ENCODE results near the gene KCNMA1. TPM values are rescaled to one million over a fixed set of nuclear protein-coding genes. Genes with fewer than 3 reads are reported as not detected.

KCNMA1 gene
- total RNA-seq, 4 donors from 2014 or later = 66.8 to 96.5 (median 78.9) TPM

DNA sequence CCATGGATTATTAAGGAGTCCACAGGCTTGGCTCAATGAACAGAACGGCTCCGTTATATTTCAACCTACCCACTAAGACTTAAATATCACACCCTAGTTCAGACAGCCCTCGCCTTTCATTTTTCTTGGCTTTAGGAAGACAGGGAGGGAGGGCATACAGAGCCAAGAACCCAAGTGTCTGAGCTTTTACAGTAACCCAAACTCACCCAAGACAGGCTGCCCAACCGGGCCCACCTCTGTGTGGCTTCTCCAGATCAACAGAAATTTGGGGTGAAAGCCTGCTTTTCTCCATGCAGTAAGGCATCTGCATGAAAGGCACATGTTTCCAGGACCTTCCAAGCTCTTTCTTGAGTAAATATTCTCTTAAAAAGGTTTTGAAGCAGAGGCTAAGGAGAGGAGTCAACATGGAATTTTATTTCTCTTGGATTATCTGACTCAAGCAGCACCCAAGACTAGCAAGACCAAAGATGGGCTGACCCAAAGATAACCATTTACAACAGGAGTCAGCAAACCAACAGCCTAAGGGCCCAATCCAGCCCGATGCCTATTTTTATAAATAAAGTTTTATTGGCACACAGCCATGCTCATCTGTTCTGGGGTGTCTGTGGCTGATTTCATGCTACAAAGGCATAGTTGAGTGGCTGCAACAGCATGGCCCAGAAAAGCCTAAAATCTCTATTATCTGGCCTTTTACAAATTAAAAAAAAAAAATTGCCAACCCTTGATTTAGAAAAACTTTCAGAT, 90.1 kb downstream of the KCNMA1 start:
- H3K27ac ChIP-seq = peak overlapping the region; percentile 79 to 93 (median 88)
- H3K36me3 ChIP-seq = no peaks in the 10 kb centered on the region
- no peak for ATAC-seq
- in situ Hi-C loops (cut with MboI; ENCODE audit: low sequenced_read_pairs in 4 of 4) (no loop called here), intact Hi-C loops (cut with DNase I; ENCODE audit: low total_unique reads) (loop anchor here (2.0 to 5.0 kb wide), 3 partner anchors 39 to 90 kb away; partner anchors contain the start of gene KCNMA1)
- no peaks in the 10 kb centered on the region for H3K9me3 ChIP-seq
- H3K4me3 ChIP-seq = no peak overlapping the region
- TF ChIP-seq POLR2A (IDR thresholded peaks at IDR 0.05) = no peak
- TF ChIP-seq, protein P1, sequence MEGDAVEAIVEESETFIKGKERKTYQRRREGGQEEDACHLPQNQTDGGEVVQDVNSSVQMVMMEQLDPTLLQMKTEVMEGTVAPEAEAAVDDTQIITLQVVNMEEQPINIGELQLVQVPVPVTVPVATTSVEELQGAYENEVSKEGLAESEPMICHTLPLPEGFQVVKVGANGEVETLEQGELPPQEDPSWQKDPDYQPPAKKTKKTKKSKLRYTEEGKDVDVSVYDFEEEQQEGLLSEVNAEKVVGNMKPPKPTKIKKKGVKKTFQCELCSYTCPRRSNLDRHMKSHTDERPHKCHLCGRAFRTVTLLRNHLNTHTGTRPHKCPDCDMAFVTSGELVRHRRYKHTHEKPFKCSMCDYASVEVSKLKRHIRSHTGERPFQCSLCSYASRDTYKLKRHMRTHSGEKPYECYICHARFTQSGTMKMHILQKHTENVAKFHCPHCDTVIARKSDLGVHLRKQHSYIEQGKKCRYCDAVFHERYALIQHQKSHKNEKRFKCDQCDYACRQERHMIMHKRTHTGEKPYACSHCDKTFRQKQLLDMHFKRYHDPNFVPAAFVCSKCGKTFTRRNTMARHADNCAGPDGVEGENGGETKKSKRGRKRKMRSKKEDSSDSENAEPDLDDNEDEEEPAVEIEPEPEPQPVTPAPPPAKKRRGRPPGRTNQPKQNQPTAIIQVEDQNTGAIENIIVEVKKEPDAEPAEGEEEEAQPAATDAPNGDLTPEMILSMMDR (IDR thresholded peaks at IDR 0.05 in 4 of 5, conservative IDR thresholded peaks at IDR 0.05 in 1 of 5) = no peak
- H3K27me3 ChIP-seq = no peaks in the 10 kb centered on the region
- no peak for DNase-seq
- peaks cover 56 to 57% of the 10 kb centered on the region in 2 donors for H3K4me1 ChIP-seq

DNA sequence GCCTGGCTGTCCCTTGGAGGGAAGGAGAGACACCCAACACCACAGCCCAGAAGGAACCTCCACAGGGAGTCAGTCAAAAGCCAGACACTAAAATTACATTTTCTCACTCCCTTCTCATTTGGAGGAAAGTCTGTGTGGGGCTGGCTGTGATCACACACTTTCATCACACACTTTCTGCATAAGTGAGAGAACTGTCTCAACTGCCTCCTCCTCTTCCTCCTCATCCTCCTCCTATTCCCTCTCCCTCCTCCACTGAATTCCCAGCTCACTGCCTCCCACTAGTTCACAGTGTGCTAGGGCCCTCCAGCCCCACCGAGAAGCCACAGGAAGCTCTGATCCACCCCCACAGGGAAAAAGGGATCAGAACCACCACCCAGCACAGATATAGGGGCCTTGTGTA, 91.6 kb downstream of the KCNMA1 start:
- ATAC-seq = peak in 1 of 2 donors; percentile 15
- no peak for DNase-seq
- Histone ChIP-seq H3K36me3 (no peaks in the 10 kb centered on the region), H3K4me1 (peaks cover 51 to 56% of the 10 kb centered on the region in 2 donors), H3K27ac (peak overlapping the region; percentile 79 to 93 (median 88)), H3K9me3 (no peaks in the 10 kb centered on the region), H3K4me3 (no peak overlapping the region), H3K27me3 (no peaks in the 10 kb centered on the region)
- TF ChIP-seq POLR2A (IDR thresholded peaks at IDR 0.05) = no peak
- TF ChIP-seq, protein P1 (IDR thresholded peaks at IDR 0.05 in 4 of 5, conservative IDR thresholded peaks at IDR 0.05 in 1 of 5) = no peak
- in situ Hi-C loops (cut with MboI; ENCODE audit: low sequenced_read_pairs in 4 of 4) = no loop called here
- intact Hi-C loops (cut with DNase I; ENCODE audit: low total_unique reads) = loop anchor here (5.0 kb wide), 1 partner anchor 91 kb away; the partner anchor contains the start of gene KCNMA1

DNA sequence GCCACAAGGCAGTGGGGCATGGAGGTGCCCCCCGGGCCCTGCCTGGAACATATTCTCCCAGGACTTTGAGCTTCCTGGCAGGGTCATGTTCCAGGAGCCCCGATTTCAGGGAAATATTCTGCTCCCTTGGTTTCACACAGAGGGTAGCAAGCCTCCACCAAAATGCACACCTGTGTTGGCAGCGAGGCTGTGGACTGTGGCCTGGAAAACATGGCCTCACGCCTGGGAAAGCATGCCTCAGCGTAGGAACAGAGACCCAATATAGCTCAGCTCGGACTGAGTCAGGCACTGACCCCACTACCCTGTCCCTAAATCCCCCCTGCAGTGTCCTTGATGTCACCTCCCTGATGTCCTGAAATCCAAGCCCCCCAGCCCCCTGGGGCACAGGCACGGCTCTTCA, 92.0 kb downstream of the KCNMA1 start:
- no peak for TF ChIP-seq POLR2A (IDR thresholded peaks at IDR 0.05)
- TF ChIP-seq, protein P1 (IDR thresholded peaks at IDR 0.05 in 4 of 5, conservative IDR thresholded peaks at IDR 0.05 in 1 of 5) = no peak
- intact Hi-C loops (cut with DNase I; ENCODE audit: low total_unique reads) = loop anchor here (5.0 kb wide), 1 partner anchor 92 kb away; the partner anchor contains the start of gene KCNMA1
- no peak overlapping the region for H3K4me3 ChIP-seq
- DNase-seq (no peak), ATAC-seq (no peak)
- H3K9me3 ChIP-seq = no peaks in the 10 kb centered on the region
- H3K27ac ChIP-seq = peak overlapping the region; percentile 79 to 93 (median 88)
- no peaks in the 10 kb centered on the region for H3K27me3 ChIP-seq
- peaks cover 46 to 53% of the 10 kb centered on the region in 2 donors for H3K4me1 ChIP-seq
- H3K36me3 ChIP-seq = no peaks in the 10 kb centered on the region
- in situ Hi-C loops (cut with MboI; ENCODE audit: low sequenced_read_pairs in 4 of 4) = no loop called here

DNA sequence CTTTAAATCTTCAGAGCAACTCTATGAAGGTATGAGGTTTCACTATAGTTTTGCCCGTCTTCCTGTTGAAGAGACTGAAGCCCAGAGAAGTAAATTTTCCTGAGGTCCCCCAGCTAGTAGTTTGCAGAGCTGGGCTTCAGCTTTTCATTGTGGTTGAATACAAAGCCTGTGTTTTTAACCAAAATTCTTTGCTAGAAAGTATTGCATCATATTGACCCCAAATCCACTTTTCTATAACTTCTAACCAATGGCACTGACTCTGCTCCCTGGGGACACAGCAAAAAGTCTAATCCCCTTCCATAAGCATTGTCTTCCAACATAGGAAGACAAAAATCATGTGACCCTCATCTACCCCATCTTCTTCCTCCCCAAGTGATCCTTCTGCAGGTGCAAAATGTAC, 93.0 kb downstream of the KCNMA1 start:
- H3K4me1 ChIP-seq = peaks cover 39 to 46% of the 10 kb centered on the region in 2 donors
- no peaks in the 10 kb centered on the region for H3K36me3 ChIP-seq
- no peak for DNase-seq
- no peak for ATAC-seq
- in situ Hi-C loops (cut with MboI; ENCODE audit: low sequenced_read_pairs in 4 of 4) (no loop called here), intact Hi-C loops (cut with DNase I; ENCODE audit: low total_unique reads) (loop anchor here (5.0 kb wide), 1 partner anchor 93 kb away; the partner anchor contains the start of gene KCNMA1)
- H3K27ac ChIP-seq = peak overlapping the region in 2 of 4 donors; percentile 90 to 93
- H3K4me3 ChIP-seq = no peak overlapping the region
- TF ChIP-seq POLR2A (IDR thresholded peaks at IDR 0.05) = no peak
- H3K9me3 ChIP-seq = no peaks in the 10 kb centered on the region
- H3K27me3 ChIP-seq = no peaks in the 10 kb centered on the region

DNA sequence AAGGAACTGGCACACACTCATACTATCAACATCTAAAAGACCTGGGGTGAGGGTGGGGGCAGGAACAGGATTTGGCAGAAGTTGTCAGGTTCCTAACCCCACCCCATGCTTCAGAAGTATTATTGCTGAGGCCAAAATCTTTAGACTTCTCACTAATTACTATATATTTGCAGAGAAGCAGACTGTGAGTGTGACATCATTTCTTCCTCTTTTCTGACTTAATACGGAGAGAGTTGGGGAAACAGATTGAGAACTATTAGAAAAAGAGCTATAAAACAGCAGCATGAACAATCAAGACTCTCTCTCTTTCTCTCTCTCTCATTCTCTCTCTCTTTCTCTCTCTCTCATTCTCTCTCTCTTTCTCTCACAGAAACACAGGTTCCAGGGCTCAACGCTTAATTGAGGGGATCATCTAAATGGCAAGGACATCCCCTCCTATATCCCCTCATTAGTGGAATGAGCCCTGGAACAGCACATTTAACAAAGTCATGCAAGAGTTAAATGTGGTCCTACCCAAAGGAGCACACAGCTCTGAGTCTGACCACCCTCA, 94.8 kb downstream of the KCNMA1 start:
- intact Hi-C loops (cut with DNase I; ENCODE audit: low total_unique reads) (no loop called here), in situ Hi-C loops (cut with MboI; ENCODE audit: low sequenced_read_pairs in 4 of 4) (no loop called here)
- Histone ChIP-seq H3K4me3 (no peak overlapping the region), H3K36me3 (no peaks in the 10 kb centered on the region), H3K9me3 (no peaks in the 10 kb centered on the region), H3K27ac (no peak overlapping the region), H3K27me3 (no peaks in the 10 kb centered on the region), H3K4me1 (peaks cover 30 to 35% of the 10 kb centered on the region in 2 donors)
- DNase-seq (no peak), ATAC-seq (no peak)
- TF ChIP-seq POLR2A (IDR thresholded peaks at IDR 0.05) = no peak
- TF ChIP-seq, protein P1 (IDR thresholded peaks at IDR 0.05 in 4 of 5, conservative IDR thresholded peaks at IDR 0.05 in 1 of 5) = no peak
